ENCODE measurements around the gene NCAN.

GRCh38 chr19:19170873-19171672, 40.7 kb upstream of the NCAN start:
- no peak for TF ChIP-seq POLR2A (IDR thresholded peaks at IDR 0.05; ENCODE audit: low read depth, low read length)
- no peak for TF ChIP-seq CTCF (conservative IDR thresholded peaks at IDR 0.05; ENCODE audit: low read depth, low read length)
- no peak for TF ChIP-seq CHD1 (IDR thresholded peaks at IDR 0.05; ENCODE audit: low read depth, low read length)
- no peak for TF ChIP-seq MXI1 (IDR thresholded peaks at IDR 0.05; ENCODE audit: borderline replicate concordance, low read depth, low read length)
- no peak for TF ChIP-seq FOS (IDR thresholded peaks at IDR 0.05; ENCODE audit: low read depth, low read length)
- no peak for TF ChIP-seq USF2 (IDR thresholded peaks at IDR 0.05; ENCODE audit: low read depth, low read length)
- TF ChIP-seq, protein P1, sequence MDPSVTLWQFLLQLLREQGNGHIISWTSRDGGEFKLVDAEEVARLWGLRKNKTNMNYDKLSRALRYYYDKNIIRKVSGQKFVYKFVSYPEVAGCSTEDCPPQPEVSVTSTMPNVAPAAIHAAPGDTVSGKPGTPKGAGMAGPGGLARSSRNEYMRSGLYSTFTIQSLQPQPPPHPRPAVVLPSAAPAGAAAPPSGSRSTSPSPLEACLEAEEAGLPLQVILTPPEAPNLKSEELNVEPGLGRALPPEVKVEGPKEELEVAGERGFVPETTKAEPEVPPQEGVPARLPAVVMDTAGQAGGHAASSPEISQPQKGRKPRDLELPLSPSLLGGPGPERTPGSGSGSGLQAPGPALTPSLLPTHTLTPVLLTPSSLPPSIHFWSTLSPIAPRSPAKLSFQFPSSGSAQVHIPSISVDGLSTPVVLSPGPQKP (IDR thresholded peaks at IDR 0.05; ENCODE audit: borderline replicate concordance, low read depth, low read length) = no peak
- TF ChIP-seq RAD21 (IDR thresholded peaks at IDR 0.05; ENCODE audit: low read length) = no peak
- no peak for TF ChIP-seq CEBPB (IDR thresholded peaks at IDR 0.05; ENCODE audit: low read depth, low read length)
- no peak for TF ChIP-seq MAZ (IDR thresholded peaks at IDR 0.05; ENCODE audit: borderline replicate concordance, low read depth, low read length)
- TF ChIP-seq MAFK (IDR thresholded peaks at IDR 0.05; ENCODE audit: low read depth, low read length) = no peak
- TF ChIP-seq RFX5 (IDR thresholded peaks at IDR 0.05; ENCODE audit: low read depth, low read length) = no peak
- TF ChIP-seq RCOR1 (IDR thresholded peaks at IDR 0.05; ENCODE audit: insufficient replicate concordance, low read length) = no peak
- no peak for TF ChIP-seq SMC3 (IDR thresholded peaks at IDR 0.05; ENCODE audit: low read depth, low read length)
